ENCODE data around the gene PDAP1.
"Not testable (repeated sequence)": the region's sequence is repeated elsewhere in the genome, so short reads cannot be mapped to it uniquely, and the experiment has no call there.

PDAP1 gene

DNA sequence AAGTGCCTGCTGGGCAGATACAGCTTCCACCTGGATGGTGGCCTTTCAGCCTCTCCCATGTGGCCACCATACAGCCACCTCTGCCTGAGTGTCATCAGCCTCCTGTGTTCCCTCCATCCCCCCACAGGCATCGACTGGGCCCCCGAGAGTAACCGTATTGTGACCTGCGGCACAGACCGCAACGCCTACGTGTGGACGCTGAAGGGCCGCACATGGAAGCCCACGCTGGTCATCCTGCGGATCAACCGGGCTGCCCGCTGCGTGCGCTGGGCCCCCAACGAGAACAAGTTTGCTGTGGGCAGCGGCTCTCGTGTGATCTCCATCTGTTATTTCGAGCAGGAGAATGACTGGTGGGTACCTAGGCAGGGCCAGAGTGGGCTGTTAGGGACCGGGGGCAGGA is 20.5 kb downstream of the PDAP1 start:
- H3K4me1 ChIP-seq (ENCODE audit: control insufficient read depth, insufficient read depth, low read length): no peaks in the 10 kb centered on the region
- 96 to 97% methylated on average over 20 of the region's 20 CpGs for WGBS, 2 experiments
- H3K27me3 ChIP-seq (ENCODE audit: control insufficient read depth, insufficient read depth, low read length, poor library complexity, severe bottlenecking): no peaks in the 10 kb centered on the region
- H3K9me3 ChIP-seq (ENCODE audit: control insufficient read depth, low read length): no peaks in the 10 kb centered on the region
- no peaks in the 10 kb centered on the region for H3K36me3 ChIP-seq (ENCODE audit: control insufficient read depth, insufficient read depth, low read length)
- H3K4me3 ChIP-seq (ENCODE audit: insufficient read depth, low read depth, low read length): no peak overlapping the region
- H3K27ac ChIP-seq (ENCODE audit: insufficient read depth, low read depth, low read length, poor library complexity, severe bottlenecking): no peak overlapping the region

DNA sequence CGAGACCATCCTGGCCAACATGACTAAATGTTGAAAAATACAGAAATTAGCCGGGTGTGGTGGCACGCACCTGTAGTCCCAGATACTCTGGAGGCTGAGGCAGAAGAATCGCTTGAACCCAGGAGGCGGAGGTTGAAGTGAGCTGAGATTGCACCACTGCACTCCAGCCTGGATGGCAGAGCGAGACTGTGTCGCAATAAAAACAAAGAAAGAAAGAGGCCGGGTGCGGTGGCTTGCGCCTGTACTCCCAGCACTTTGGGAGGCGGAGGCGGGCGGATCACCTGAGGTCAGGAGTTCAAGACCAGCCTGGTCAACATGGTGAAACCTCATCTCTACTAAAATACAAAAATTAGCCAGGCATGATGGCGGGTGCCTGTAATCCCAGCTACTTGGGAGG is 21.2 kb downstream of the PDAP1 start:
- not testable (repeated sequence) for H3K27ac ChIP-seq (ENCODE audit: insufficient read depth, low read depth, low read length, poor library complexity, severe bottlenecking); H3K4me3 ChIP-seq (ENCODE audit: insufficient read depth, low read depth, low read length); H3K27me3 ChIP-seq (ENCODE audit: control insufficient read depth, insufficient read depth, low read length, poor library complexity, severe bottlenecking); H3K36me3 ChIP-seq (ENCODE audit: control insufficient read depth, insufficient read depth, low read length); H3K9me3 ChIP-seq (ENCODE audit: control insufficient read depth, low read length); H3K4me1 ChIP-seq (ENCODE audit: control insufficient read depth, insufficient read depth, low read length)
- 93 to 96% methylated on average over 14 of the region's 14 CpGs for WGBS, 2 experiments

DNA sequence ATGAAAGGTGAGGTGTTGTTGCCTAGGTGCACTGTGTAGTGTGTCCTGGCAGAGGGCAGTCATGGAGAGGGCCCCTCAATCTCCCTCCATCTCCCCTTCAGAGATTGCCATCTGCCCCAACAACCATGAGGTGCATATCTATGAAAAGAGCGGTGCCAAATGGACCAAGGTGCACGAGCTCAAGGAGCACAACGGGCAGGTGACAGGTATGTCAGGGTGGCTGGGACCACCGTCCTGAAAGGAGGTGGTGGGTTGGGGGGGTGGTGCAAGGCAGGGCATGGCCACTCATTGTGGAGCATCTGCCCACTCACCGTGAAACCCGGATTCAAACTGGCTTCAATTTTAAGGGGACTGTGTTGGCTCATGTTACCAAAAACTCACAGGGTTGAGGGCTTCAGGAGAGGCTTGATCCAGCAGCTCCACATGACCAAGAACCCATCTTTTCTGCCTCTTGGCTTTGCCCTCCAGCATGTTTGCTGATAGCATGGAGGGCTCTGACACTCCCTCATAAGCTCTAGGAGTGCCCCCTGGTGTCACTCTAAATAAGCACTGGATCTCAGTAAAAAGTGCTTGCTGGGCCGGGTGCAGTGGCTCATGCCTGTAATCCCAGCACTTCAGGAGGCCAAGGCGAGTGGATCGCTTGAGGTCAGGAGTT is 21.7 kb downstream of the PDAP1 start:
- Histone ChIP-seq H3K4me3 (ENCODE audit: insufficient read depth, low read depth, low read length) (no peak overlapping the region), H3K9me3 (ENCODE audit: control insufficient read depth, low read length) (no peaks in the 10 kb centered on the region), H3K4me1 (ENCODE audit: control insufficient read depth, insufficient read depth, low read length) (no peaks in the 10 kb centered on the region), H3K27ac (ENCODE audit: insufficient read depth, low read depth, low read length, poor library complexity, severe bottlenecking) (no peak overlapping the region), H3K36me3 (ENCODE audit: control insufficient read depth, insufficient read depth, low read length) (no peaks in the 10 kb centered on the region), H3K27me3 (ENCODE audit: control insufficient read depth, insufficient read depth, low read length, poor library complexity, severe bottlenecking) (no peaks in the 10 kb centered on the region)
- WGBS, 2 experiments: 89 to 91% methylated on average over 9 of the region's 9 CpGs

DNA sequence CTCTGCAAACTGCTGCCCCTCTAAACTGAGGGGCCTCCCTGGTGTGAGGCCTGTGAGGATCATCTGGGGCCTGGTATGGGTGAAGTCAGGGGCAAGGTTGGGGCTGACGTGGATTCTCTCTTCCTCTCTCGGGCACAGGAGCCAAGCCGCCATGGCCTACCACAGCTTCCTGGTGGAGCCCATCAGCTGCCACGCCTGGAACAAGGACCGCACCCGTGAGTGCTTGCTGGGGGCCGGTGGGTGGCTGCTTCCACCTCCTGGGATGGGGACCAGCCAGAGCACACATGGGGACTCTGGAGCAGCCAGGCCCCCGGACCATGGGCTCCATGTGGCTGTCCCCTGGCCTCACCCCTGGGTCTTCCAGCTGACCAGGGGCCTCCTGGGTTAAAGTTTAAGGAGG is 22.8 kb downstream of the PDAP1 start:
- H3K36me3 ChIP-seq (ENCODE audit: control insufficient read depth, insufficient read depth, low read length): no peaks in the 10 kb centered on the region
- 96 to 97% methylated on average over 8 of the region's 8 CpGs for WGBS, 2 experiments
- H3K9me3 ChIP-seq (ENCODE audit: control insufficient read depth, low read length): no peaks in the 10 kb centered on the region
- no peaks in the 10 kb centered on the region for H3K27me3 ChIP-seq (ENCODE audit: control insufficient read depth, insufficient read depth, low read length, poor library complexity, severe bottlenecking)
- no peak overlapping the region for H3K27ac ChIP-seq (ENCODE audit: insufficient read depth, low read depth, low read length, poor library complexity, severe bottlenecking)
- no peak overlapping the region for H3K4me3 ChIP-seq (ENCODE audit: insufficient read depth, low read depth, low read length)
- no peaks in the 10 kb centered on the region for H3K4me1 ChIP-seq (ENCODE audit: control insufficient read depth, insufficient read depth, low read length)

DNA sequence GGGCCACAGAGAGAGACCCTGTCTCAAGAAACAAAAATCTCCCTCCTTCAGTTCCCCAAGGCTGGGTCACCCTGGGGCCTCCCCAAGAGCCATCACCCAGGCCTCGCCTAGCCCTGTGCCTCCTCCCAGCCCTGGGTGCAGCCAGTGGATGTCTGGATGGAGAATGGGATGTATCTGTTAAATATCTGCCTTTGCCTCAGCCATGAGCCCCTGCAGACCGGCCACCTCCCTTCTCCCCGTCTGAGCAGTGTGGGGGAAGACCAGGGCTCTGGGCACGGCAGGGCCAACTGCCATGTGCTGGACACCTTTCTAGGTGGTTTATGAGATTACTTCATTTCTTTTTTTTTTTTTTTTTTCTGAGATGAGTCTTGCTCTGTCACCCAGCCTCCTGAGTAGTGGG is 23.9 kb downstream of the PDAP1 start:
- Histone ChIP-seq H3K4me3 (ENCODE audit: insufficient read depth, low read depth, low read length) (no peak overlapping the region), H3K9me3 (ENCODE audit: control insufficient read depth, low read length) (no peaks in the 10 kb centered on the region)
- 92 to 94% methylated on average over 3 to 4 of the region's 4 CpGs for WGBS, 2 experiments

DNA sequence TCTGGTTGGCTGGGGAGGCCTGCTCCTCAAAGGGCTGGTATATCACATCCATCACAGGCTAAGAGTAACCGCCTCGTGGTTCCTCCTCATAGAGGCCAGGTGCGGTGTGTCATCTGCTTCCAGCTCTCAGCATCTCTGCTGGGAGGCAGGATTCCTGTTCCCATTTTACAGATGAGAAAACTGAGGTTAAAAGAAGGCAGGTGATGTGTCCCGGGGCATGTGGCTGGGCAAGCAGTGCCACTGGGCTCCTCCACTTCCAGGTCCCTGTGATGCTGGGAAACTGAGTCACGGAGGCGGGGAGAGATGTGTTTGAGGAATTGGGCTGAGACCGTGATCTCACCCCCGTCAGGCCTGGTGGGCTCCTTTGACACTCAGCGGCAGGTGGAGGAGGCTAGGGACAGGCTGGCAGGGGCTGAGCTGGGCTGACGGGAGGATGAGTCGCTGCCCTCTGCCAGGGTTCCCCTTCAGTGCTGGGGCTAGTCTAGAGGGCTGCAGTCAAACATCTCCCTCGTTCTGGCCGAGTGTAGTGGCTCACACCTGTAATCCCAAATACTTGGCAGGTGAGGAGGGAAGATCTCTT is 24.5 kb downstream of the PDAP1 start:
- H3K9me3 ChIP-seq (ENCODE audit: control insufficient read depth, low read length): no peaks in the 10 kb centered on the region
- no peak overlapping the region for H3K4me3 ChIP-seq (ENCODE audit: insufficient read depth, low read depth, low read length)
- H3K4me1 ChIP-seq (ENCODE audit: control insufficient read depth, insufficient read depth, low read length): no peaks in the 10 kb centered on the region
- no peak overlapping the region for H3K27ac ChIP-seq (ENCODE audit: insufficient read depth, low read depth, low read length, poor library complexity, severe bottlenecking)
- no peaks in the 10 kb centered on the region for H3K36me3 ChIP-seq (ENCODE audit: control insufficient read depth, insufficient read depth, low read length)
- WGBS, 2 experiments: 92 to 95% methylated on average over 13 of the region's 13 CpGs
- no peaks in the 10 kb centered on the region for H3K27me3 ChIP-seq (ENCODE audit: control insufficient read depth, insufficient read depth, low read length, poor library complexity, severe bottlenecking)

More for the DNA sequence above, 23.9 kb downstream of the PDAP1 start:
- H3K36me3 ChIP-seq (ENCODE audit: control insufficient read depth, insufficient read depth, low read length): no peaks in the 10 kb centered on the region
- H3K4me1 ChIP-seq (ENCODE audit: control insufficient read depth, insufficient read depth, low read length): no peaks in the 10 kb centered on the region
- no peak overlapping the region for H3K27ac ChIP-seq (ENCODE audit: insufficient read depth, low read depth, low read length, poor library complexity, severe bottlenecking)
- H3K27me3 ChIP-seq (ENCODE audit: control insufficient read depth, insufficient read depth, low read length, poor library complexity, severe bottlenecking): no peaks in the 10 kb centered on the region

DNA sequence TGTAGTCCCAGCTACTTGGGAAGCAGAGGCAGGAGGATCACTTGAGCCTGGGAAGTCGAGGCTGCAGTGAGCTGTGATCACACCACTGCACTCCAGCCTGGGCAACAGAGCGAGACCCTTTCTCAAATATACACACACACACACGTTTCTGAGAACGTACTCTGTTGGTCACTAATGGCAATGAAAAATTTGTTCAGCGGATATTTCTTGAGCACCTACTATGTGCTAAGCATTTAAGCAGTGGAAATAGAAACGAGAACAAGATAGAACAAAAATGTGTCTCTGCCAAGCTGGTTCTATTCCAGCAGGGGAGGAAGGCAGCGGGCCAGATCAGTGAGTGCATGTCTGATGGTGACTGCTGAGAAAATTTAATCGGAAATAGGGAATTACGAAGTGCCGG is 25.2 kb downstream of the PDAP1 start:
- Histone ChIP-seq H3K36me3 (ENCODE audit: control insufficient read depth, insufficient read depth, low read length) (no peaks in the 10 kb centered on the region), H3K27ac (ENCODE audit: insufficient read depth, low read depth, low read length, poor library complexity, severe bottlenecking) (no peak overlapping the region), H3K4me3 (ENCODE audit: insufficient read depth, low read depth, low read length) (no peak overlapping the region), H3K9me3 (ENCODE audit: control insufficient read depth, low read length) (no peaks in the 10 kb centered on the region), H3K4me1 (ENCODE audit: control insufficient read depth, insufficient read depth, low read length) (no peaks in the 10 kb centered on the region), H3K27me3 (ENCODE audit: control insufficient read depth, insufficient read depth, low read length, poor library complexity, severe bottlenecking) (no peaks in the 10 kb centered on the region)
- WGBS, 2 experiments: 93 to 95% methylated on average over 10 of the region's 10 CpGs

DNA sequence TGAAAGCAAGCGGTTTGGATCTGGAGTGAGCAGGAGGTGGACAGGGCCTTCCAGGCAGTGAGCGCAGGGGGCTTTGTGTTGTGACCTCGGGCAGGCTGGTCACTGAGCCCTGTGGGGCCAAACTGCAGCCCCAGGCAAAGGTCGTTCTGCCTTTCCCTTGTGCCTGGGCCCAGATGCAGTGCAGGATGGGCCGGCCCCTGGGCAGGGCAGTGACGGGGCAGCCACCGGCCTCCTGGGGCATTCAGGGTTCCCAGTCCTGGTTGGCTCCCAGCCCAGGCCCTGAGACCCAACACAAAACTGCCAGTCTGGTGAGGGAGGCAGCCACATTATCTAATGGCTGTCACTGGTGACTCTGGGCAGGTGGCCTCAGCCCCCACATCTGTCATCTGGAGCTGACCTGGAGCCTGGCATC is 26.7 kb downstream of the PDAP1 start:
- H3K9me3 ChIP-seq (ENCODE audit: control insufficient read depth, low read length): no peaks in the 10 kb centered on the region
- no peak overlapping the region for H3K27ac ChIP-seq (ENCODE audit: insufficient read depth, low read depth, low read length, poor library complexity, severe bottlenecking)
- H3K4me1 ChIP-seq (ENCODE audit: control insufficient read depth, insufficient read depth, low read length): no peaks in the 10 kb centered on the region
- WGBS, 2 experiments: 91 to 92% methylated on average over 7 of the region's 7 CpGs
- no peak overlapping the region for H3K4me3 ChIP-seq (ENCODE audit: insufficient read depth, low read depth, low read length)
- H3K36me3 ChIP-seq (ENCODE audit: control insufficient read depth, insufficient read depth, low read length): no peaks in the 10 kb centered on the region
- no peaks in the 10 kb centered on the region for H3K27me3 ChIP-seq (ENCODE audit: control insufficient read depth, insufficient read depth, low read length, poor library complexity, severe bottlenecking)

DNA sequence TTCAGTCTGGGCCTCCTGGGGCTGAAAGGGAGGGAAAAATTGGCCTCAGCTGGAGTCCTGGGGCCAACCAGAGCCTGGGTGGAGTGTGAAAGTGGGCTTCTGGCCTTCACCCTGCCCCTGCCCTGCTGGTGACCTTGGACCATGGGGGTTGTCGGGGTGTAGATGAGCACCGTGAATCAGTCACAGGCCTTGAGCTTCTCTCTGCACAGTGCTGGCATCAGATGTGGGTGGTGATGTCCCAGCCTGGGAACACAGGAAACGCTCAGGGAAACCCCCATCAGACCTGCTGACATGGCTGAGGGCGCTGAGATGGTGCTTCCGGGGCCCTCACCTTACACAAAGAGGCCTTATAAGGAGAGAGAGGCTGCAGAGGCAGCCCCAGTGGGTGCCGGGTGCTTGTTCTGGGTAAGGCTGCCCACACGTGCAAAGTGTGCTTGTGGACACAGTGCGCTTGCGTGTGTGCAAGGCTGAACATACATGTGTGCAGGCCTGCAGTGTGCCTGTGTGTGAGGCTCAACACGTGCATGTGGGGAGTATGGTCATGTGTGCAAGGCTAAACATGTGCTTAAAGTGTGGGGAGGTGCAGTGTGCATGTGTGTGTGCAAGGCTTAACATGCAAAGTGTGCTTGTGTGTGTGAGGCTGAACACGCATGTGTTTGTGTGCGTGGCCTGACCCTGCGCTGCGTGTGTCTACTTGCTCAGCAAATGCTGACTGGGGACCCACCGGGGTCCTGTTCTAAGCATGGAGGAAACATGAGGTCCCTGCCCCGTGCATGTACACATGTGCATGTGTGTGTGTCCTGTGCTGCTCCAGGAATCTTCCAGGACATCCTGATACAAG is 27.4 kb downstream of the PDAP1 start:
- no peaks in the 10 kb centered on the region for H3K36me3 ChIP-seq (ENCODE audit: control insufficient read depth, insufficient read depth, low read length)
- H3K4me3 ChIP-seq (ENCODE audit: insufficient read depth, low read depth, low read length): no peak overlapping the region
- 94 to 95% methylated on average over 16 of the region's 16 CpGs for WGBS, 2 experiments
- H3K4me1 ChIP-seq (ENCODE audit: control insufficient read depth, insufficient read depth, low read length): no peaks in the 10 kb centered on the region
- H3K9me3 ChIP-seq (ENCODE audit: control insufficient read depth, low read length): no peaks in the 10 kb centered on the region
- H3K27me3 ChIP-seq (ENCODE audit: control insufficient read depth, insufficient read depth, low read length, poor library complexity, severe bottlenecking): no peaks in the 10 kb centered on the region
- no peak overlapping the region for H3K27ac ChIP-seq (ENCODE audit: insufficient read depth, low read depth, low read length, poor library complexity, severe bottlenecking)

DNA sequence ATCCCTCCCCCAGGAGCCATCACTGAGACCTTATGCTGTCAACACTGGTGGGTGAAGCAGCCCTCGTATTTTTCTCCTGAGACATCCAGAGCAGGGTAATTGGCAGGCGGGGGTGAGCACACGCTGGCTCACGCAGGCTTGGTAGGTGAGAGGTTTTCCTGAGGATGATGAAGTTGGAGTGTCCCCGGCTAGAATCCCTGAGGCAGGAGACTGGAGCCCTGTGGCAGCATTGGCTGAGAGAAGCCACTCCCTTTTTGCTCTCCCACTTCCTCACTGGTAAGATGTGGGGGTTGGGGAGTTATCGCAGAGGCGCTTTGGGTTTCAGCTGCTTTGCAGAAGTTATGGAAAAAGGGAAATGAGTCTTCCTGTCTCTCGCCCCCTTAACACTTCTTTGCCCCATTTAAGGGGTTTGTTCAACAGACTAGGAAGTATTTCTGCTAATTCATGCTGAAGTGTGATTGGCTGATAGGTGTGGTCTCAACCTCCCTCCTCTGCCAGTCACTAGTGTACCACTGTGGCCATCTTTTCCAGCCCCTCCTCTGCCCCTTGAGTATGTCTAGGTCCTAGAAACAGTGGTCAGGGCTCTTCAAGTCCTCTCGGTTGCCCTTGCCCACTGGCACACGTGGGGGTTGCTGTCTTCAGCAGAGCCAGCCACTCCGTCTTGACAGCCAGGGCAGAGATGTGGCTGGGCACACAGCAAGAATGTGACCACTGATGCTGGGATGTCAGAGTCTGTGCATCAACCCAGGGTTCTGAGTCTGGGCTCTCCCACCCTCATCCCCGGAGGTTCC is 28.2 kb downstream of the PDAP1 start:
- WGBS, 2 experiments: 91 to 92% methylated on average over 12 of the region's 12 CpGs
- Histone ChIP-seq H3K4me1 (ENCODE audit: control insufficient read depth, insufficient read depth, low read length) (no peaks in the 10 kb centered on the region), H3K9me3 (ENCODE audit: control insufficient read depth, low read length) (no peaks in the 10 kb centered on the region), H3K4me3 (ENCODE audit: insufficient read depth, low read depth, low read length) (no peak overlapping the region), H3K27me3 (ENCODE audit: control insufficient read depth, insufficient read depth, low read length, poor library complexity, severe bottlenecking) (no peaks in the 10 kb centered on the region), H3K27ac (ENCODE audit: insufficient read depth, low read depth, low read length, poor library complexity, severe bottlenecking) (no peak overlapping the region), H3K36me3 (ENCODE audit: control insufficient read depth, insufficient read depth, low read length) (no peaks in the 10 kb centered on the region)
